NCI-H2081 (cell line): ENCODE measurements around the gene OR2G3.

Experiments
- DNase-seq, 2 experiments: peaks; one replicate each; lab custom pipeline; 2025; lab: John Stamatoyannopoulos, UW

Gene OR2G3

GRCh38 chr1:247605286-247605685 is at the start of gene OR2G3:
Gene OR2G3 (plus strand): TSS chr1:247605586. CDS start chr1:247605586, 0 bp downstream.
- no peak for DNase-seq

- DNase-seq = no peak
Observed at GRCh38 chr1:247557926-247558674, 47.3 kb upstream of the OR2G3 start.

- DNase-seq = no peak
Observed at GRCh38 chr1:247561711-247562110, 43.7 kb upstream of the OR2G3 start.

- DNase-seq = no peak
Observed at GRCh38 chr1:247562198-247562597, 43.2 kb upstream of the OR2G3 start.

- DNase-seq = no peak
Observed at GRCh38 chr1:247574236-247574635, 31.1 kb upstream of the OR2G3 start.

- DNase-seq = no peak
Observed at GRCh38 chr1:247574664-247575063, 30.7 kb upstream of the OR2G3 start.

- peak; percentile 25 to 42 for DNase-seq
Observed at GRCh38 chr1:247576514-247576913, 28.9 kb upstream of the OR2G3 start.

- no peak for DNase-seq
Observed at GRCh38 chr1:247578946-247579460, 26.4 kb upstream of the OR2G3 start.

GRCh38 chr1:247588060-247588459 is 17.3 kb upstream of the OR2G3 start, which contains the start of gene OR2G2:
Gene OR2G2 (plus strand): TSS chr1:247588360. CDS start chr1:247588360, 0 bp downstream.
- DNase-seq = no peak

GRCh38 chr1:247613405-247613804 is 8.0 kb downstream of the OR2G3 start:
- DNase-seq = no peak

- DNase-seq = no peak
Observed at GRCh38 chr1:247614625-247615024, 9.2 kb downstream of the OR2G3 start.

GRCh38 chr1:247627951-247628350 is 22.6 kb downstream of the OR2G3 start:
- DNase-seq = no peak

GRCh38 chr1:247638011-247638410 is 32.6 kb downstream of the OR2G3 start:
- no peak for DNase-seq

GRCh38 chr1:247638781-247639180 is 33.4 kb downstream of the OR2G3 start:
- no peak for DNase-seq

GRCh38 chr1:247639381-247639981 is 34.1 kb downstream of the OR2G3 start:
- no peak for DNase-seq

GRCh38 chr1:247642742-247643141 is 37.4 kb downstream of the OR2G3 start:
- no peak for DNase-seq

GRCh38 chr1:247646867-247647266 is 41.5 kb downstream of the OR2G3 start:
- DNase-seq = no peak

- peak; percentile 24 to 71 for DNase-seq
Observed at GRCh38 chr1:247647864-247648263, 42.5 kb downstream of the OR2G3 start.

- DNase-seq = no peak
Observed at GRCh38 chr1:247653040-247653439, 47.7 kb downstream of the OR2G3 start.
